Measurements from ENCODE around the gene B4GAT1. TPM values are rescaled to one million over a fixed set of nuclear protein-coding genes. Genes with fewer than 3 reads are reported as not detected.

B4GAT1 gene
- total RNA-seq, 1 donor from 2014 or later: 31.9 TPM

DNA sequence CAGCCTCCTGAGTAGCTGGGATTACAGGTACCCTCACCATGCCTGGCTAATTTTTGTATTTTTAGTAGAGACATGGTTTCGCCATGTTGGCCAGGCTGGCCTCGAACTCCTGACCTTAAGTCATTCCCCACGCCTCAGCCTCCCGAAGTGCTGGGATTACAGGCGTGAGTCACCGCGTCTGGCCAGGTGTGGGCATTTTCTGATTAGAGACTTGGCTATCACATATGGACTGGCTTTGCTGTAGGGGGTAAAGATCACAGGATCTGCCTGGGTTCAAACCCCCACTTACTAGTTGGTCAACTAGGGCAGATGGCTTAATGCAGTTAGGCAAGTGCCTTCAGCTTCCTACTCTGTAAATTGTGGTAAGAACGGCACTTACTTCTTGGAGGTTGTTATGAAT, 37.1 kb downstream of the B4GAT1 start:
- Mint-ChIP-seq H3K4me3 (no peak overlapping the region), H3K27me3 (peaks cover 14% of the 10 kb centered on the region), H3K36me3 (no peaks in the 10 kb centered on the region), H3K4me1 (ENCODE audit: unreplicated experiment) (peaks cover 3% of the 10 kb centered on the region), H3K9me3 (no peaks in the 10 kb centered on the region), H3K27ac (no peak overlapping the region)
- TF ChIP-seq CTCF (conservative IDR thresholded peaks at IDR 0.05): no peak
- DNase-seq (ENCODE audit: extremely low spot score, unreplicated experiment): no peak

GRCh38 chr11:66309475-66309874, 38.0 kb downstream of the B4GAT1 start:
- DNase-seq (ENCODE audit: extremely low spot score, unreplicated experiment): no peak
- no peaks in the 10 kb centered on the region for H3K36me3 Mint-ChIP-seq
- H3K9me3 Mint-ChIP-seq: no peaks in the 10 kb centered on the region
- H3K4me1 Mint-ChIP-seq (ENCODE audit: unreplicated experiment): no peaks in the 10 kb centered on the region
- H3K27me3 Mint-ChIP-seq: peaks cover 13% of the 10 kb centered on the region
- H3K27ac Mint-ChIP-seq: no peak overlapping the region
- no peak for TF ChIP-seq CTCF (conservative IDR thresholded peaks at IDR 0.05)
- H3K4me3 Mint-ChIP-seq: peak overlapping the region; percentile 45

GRCh38 chr11:66302656-66303055, 44.8 kb downstream of the B4GAT1 start:
- peaks cover 16% of the 10 kb centered on the region for H3K27me3 Mint-ChIP-seq

DNA sequence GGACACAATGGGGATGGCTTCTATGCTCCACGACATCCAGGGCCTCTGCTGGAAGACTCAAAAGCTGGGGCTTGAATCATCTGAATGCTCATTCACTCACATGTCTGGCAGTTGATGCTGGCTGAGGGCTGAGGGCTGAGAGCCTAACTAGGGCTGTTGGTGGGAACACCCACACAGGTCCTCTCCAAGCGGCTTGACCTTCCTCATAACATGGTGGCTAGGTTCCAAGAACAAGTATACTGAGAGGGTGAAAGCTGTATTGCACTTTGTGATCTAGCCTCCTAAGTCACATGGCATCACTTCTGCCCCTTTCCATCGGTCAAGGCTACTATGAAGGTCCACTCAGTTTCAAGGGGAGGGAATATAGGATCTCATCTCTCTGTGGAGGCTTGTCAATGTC, 48.2 kb downstream of the B4GAT1 start:
- no peak overlapping the region for H3K4me3 Mint-ChIP-seq
- peaks cover 20% of the 10 kb centered on the region for H3K27me3 Mint-ChIP-seq
- H3K9me3 Mint-ChIP-seq: no peaks in the 10 kb centered on the region

More at GRCh38 chr11:66302656-66303055, 44.8 kb downstream of the B4GAT1 start:
- Mint-ChIP-seq H3K9me3 (no peaks in the 10 kb centered on the region), H3K36me3 (no peaks in the 10 kb centered on the region), H3K4me3 (no peak overlapping the region), H3K4me1 (ENCODE audit: unreplicated experiment) (no peaks in the 10 kb centered on the region), H3K27ac (no peak overlapping the region)
- DNase-seq (ENCODE audit: extremely low spot score, unreplicated experiment): no peak
- no peak for TF ChIP-seq CTCF (conservative IDR thresholded peaks at IDR 0.05)

DNA sequence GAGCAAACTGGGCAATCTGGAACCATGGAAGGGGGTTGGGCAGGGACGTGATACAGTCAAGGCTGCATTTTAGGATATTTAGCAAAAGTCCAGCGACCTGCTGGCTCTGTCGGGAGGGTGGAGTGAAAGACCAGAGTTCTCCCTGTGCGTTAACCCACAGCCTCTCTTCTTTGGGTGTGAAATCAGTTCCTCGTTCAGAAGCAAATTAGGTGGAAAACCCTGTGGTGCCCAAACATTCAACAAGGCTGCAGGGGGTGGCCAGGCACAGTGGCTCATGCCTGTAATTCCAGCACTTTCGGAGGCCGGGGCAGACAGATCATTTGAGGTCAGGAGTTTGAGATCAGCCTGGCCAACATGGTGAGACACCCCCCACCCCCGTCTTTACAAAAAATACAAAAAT, 49.8 kb downstream of the B4GAT1 start:
- Mint-ChIP-seq H3K27me3 (peaks cover 35% of the 10 kb centered on the region), H3K27ac (no peak overlapping the region), H3K36me3 (no peaks in the 10 kb centered on the region), H3K9me3 (no peaks in the 10 kb centered on the region), H3K4me1 (ENCODE audit: unreplicated experiment) (no peaks in the 10 kb centered on the region), H3K4me3 (no peak overlapping the region)
- DNase-seq (ENCODE audit: extremely low spot score, unreplicated experiment): no peak
- TF ChIP-seq CTCF (conservative IDR thresholded peaks at IDR 0.05): no peak

More for the DNA sequence above, 48.2 kb downstream of the B4GAT1 start:
- no peaks in the 10 kb centered on the region for H3K36me3 Mint-ChIP-seq
- DNase-seq (ENCODE audit: extremely low spot score, unreplicated experiment): no peak
- H3K4me1 Mint-ChIP-seq (ENCODE audit: unreplicated experiment): no peaks in the 10 kb centered on the region
- TF ChIP-seq CTCF (conservative IDR thresholded peaks at IDR 0.05): no peak
- no peak overlapping the region for H3K27ac Mint-ChIP-seq

Other genes starting within 250 kb of the B4GAT1 start
- gene KLC2, start 89.9 kb downstream of the B4GAT1 start, total RNA-seq (ENCODE audit: low replicate concordance): 31.1 and 49.6 TPM in 2 replicates
- gene RAB1B, start 79.0 kb downstream of the B4GAT1 start, total RNA-seq (ENCODE audit: low replicate concordance): 96.4 and 122 TPM in 2 replicates
- gene CNIH2, start 69.5 kb downstream of the B4GAT1 start, total RNA-seq (ENCODE audit: low replicate concordance): 21.3 and 23.2 TPM in 2 replicates
- 87.0 and 133 TPM in 2 replicates for gene YIF1A, start 58.5 kb downstream of the B4GAT1 start, total RNA-seq (ENCODE audit: low replicate concordance)
- gene TMEM151A, start 55.7 kb downstream of the B4GAT1 start, total RNA-seq (ENCODE audit: low replicate concordance): 2.1 and 2.6 TPM in 2 replicates
- 0.76 and 31.9 TPM in 2 replicates for gene CD248, start 30.6 kb downstream of the B4GAT1 start, total RNA-seq (ENCODE audit: low replicate concordance)
- 2.8 and 9.5 TPM in 2 replicates for gene RIN1, start 11.2 kb downstream of the B4GAT1 start, total RNA-seq (ENCODE audit: low replicate concordance)
- 35.1 and 42.4 TPM in 2 replicates for gene BRMS1, start 2.5 kb downstream of the B4GAT1 start, total RNA-seq (ENCODE audit: low replicate concordance)
- 22.2 and 31.7 TPM in 2 replicates for gene SLC29A2, start 24.1 kb upstream of the B4GAT1 start, total RNA-seq (ENCODE audit: low replicate concordance)
- 0.14 and 0.77 TPM in 2 replicates for gene NPAS4, start 73.4 kb upstream of the B4GAT1 start, total RNA-seq (ENCODE audit: low replicate concordance)
- gene MRPL11, start 91.2 kb upstream of the B4GAT1 start, total RNA-seq (ENCODE audit: low replicate concordance): 53.0 and 69.8 TPM in 2 replicates
- 17.9 and 25.0 TPM in 2 replicates for gene PELI3, start 119.3 kb upstream of the B4GAT1 start, total RNA-seq (ENCODE audit: low replicate concordance)
- gene DPP3, start 132.8 kb upstream of the B4GAT1 start, total RNA-seq (ENCODE audit: low replicate concordance): 42.7 and 44.0 TPM in 2 replicates
- gene BBS1, start 163.0 kb upstream of the B4GAT1 start, total RNA-seq (ENCODE audit: low replicate concordance): 43.1 and 71.8 TPM in 2 replicates
- 8.7 and 12.7 TPM in 2 replicates for gene ZDHHC24, start 198.4 kb upstream of the B4GAT1 start, total RNA-seq (ENCODE audit: low replicate concordance)
- 0.57 and 2.6 TPM in 2 replicates for gene ACTN3, start 199.3 kb upstream of the B4GAT1 start, total RNA-seq (ENCODE audit: low replicate concordance)
- 10.1 TPM in 1 of 2 replicates, not detected in the other for gene CTSF, start 221.0 kb upstream of the B4GAT1 start, total RNA-seq (ENCODE audit: low replicate concordance)
- gene CCDC87, start 245.4 kb upstream of the B4GAT1 start, total RNA-seq (ENCODE audit: low replicate concordance): 0.94 and 1.1 TPM in 2 replicates
- 40.9 and 58.0 TPM in 2 replicates for gene CCS, start 245.6 kb upstream of the B4GAT1 start, total RNA-seq (ENCODE audit: low replicate concordance)

Data from type B pancreatic cell (in vitro differentiated cells).